ENCODE results near the gene MS4A14. TPM values are rescaled to one million over a fixed set of nuclear protein-coding genes. Genes with fewer than 3 reads are reported as not detected.

The MS4A14 gene
- total RNA-seq, 1 donor: not detected

DNA sequence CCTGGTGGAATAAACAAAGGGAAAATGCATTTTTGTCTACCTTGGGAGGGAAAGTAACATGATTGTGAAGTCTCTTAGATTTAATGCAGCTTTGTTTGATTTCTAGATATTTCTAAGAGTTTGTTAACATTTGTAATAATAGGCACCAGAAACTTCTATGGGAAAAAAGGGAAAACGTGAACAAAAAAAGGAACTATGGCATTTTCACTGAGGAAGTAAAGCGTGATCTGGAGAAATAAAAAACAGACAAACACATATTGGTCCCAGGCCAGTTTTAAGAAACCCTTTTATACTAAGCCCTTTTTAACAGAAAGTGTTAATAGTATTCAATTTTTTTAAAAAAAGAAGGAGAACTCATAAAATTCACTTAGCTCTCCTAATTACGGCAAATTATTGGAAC is 24.9 kb upstream of the MS4A14 start:
- Histone ChIP-seq H3K4me3 (ENCODE audit: insufficient read depth, low read length) (no peak overlapping the region), H3K4me2 (ENCODE audit: insufficient read depth, low read length) (no peak overlapping the region), H3K79me2 (ENCODE audit: insufficient read depth, low read length) (no peaks in the 10 kb centered on the region), H3K27ac (ENCODE audit: low read depth, low read length) (no peak overlapping the region), H3K4me1 (ENCODE audit: insufficient read depth, low read length) (no peaks in the 10 kb centered on the region), H3K27me3 (ENCODE audit: insufficient read depth, low read length) (no peaks in the 10 kb centered on the region), H4K20me1 (ENCODE audit: insufficient read depth, low read length) (no peaks in the 10 kb centered on the region), H3K9me3 (ENCODE audit: low read depth, low read length) (no peaks in the 10 kb centered on the region), H3K36me3 (ENCODE audit: insufficient read depth, low read length) (no peaks in the 10 kb centered on the region), H2AFZ (ENCODE audit: low read length) (no peak overlapping the region)
- DNase-seq (ENCODE audit: insufficient read length, low spot score, missing footprints): no peak
- TF ChIP-seq CTCF (IDR thresholded peaks at IDR 0.05; ENCODE audit: extremely low read depth, low read depth, low read length): no peak

- Histone ChIP-seq H3K9me3 (ENCODE audit: low read depth, low read length) (no peaks in the 10 kb centered on the region), H4K20me1 (ENCODE audit: insufficient read depth, low read length) (no peaks in the 10 kb centered on the region), H3K27me3 (ENCODE audit: insufficient read depth, low read length) (no peaks in the 10 kb centered on the region), H3K36me3 (ENCODE audit: insufficient read depth, low read length) (no peaks in the 10 kb centered on the region), H3K4me1 (ENCODE audit: insufficient read depth, low read length) (no peaks in the 10 kb centered on the region), H3K27ac (ENCODE audit: low read depth, low read length) (no peak overlapping the region), H2AFZ (ENCODE audit: low read length) (no peak overlapping the region), H3K4me3 (ENCODE audit: insufficient read depth, low read length) (no peak overlapping the region), H3K79me2 (ENCODE audit: insufficient read depth, low read length) (no peaks in the 10 kb centered on the region), H3K4me2 (ENCODE audit: insufficient read depth, low read length) (no peak overlapping the region)
- TF ChIP-seq CTCF (IDR thresholded peaks at IDR 0.05; ENCODE audit: extremely low read depth, low read depth, low read length): no peak
- peak; percentile 11 for DNase-seq (ENCODE audit: insufficient read length, low spot score, missing footprints)
These were observed 24.4 kb upstream of the MS4A14 start for GRCh38 chr11:60371854-60372253.

DNA sequence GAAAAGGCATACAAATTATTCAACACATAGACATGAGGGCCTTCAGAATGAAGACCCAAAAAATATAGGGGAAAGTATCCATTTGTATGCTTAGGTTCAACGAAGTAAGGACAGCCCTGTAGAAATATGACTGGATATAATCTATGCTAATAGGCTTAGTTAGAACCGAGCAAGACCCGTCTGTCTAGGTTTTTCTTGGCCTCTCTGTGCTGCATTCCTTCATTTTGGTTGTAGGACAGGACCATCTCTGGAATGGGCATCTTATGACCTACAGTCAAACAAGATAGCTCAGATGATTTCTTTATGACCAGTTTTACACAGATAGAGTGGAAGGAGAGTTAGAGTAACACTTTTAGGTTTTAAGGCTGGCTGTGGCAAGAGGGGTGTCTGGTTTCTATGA is 23.5 kb upstream of the MS4A14 start:
- no peak for DNase-seq (ENCODE audit: insufficient read length, low spot score, missing footprints)
- no peaks in the 10 kb centered on the region for H3K79me2 ChIP-seq (ENCODE audit: insufficient read depth, low read length)
- no peak for TF ChIP-seq CTCF (IDR thresholded peaks at IDR 0.05; ENCODE audit: extremely low read depth, low read depth, low read length)
- no peak overlapping the region for H2AFZ ChIP-seq (ENCODE audit: low read length)
- no peak overlapping the region for H3K4me2 ChIP-seq (ENCODE audit: insufficient read depth, low read length)
- no peaks in the 10 kb centered on the region for H3K27me3 ChIP-seq (ENCODE audit: insufficient read depth, low read length)
- H3K27ac ChIP-seq (ENCODE audit: low read depth, low read length): no peak overlapping the region
- no peaks in the 10 kb centered on the region for H3K36me3 ChIP-seq (ENCODE audit: insufficient read depth, low read length)
- no peak overlapping the region for H3K4me3 ChIP-seq (ENCODE audit: insufficient read depth, low read length)
- no peaks in the 10 kb centered on the region for H3K4me1 ChIP-seq (ENCODE audit: insufficient read depth, low read length)
- H3K9me3 ChIP-seq (ENCODE audit: low read depth, low read length): no peaks in the 10 kb centered on the region
- H4K20me1 ChIP-seq (ENCODE audit: insufficient read depth, low read length): no peaks in the 10 kb centered on the region

GRCh38 chr11:60375316-60375715 is 20.9 kb upstream of the MS4A14 start:
- no peaks in the 10 kb centered on the region for H3K79me2 ChIP-seq (ENCODE audit: insufficient read depth, low read length)
- no peaks in the 10 kb centered on the region for H3K9me3 ChIP-seq (ENCODE audit: low read depth, low read length)
- DNase-seq (ENCODE audit: insufficient read length, low spot score, missing footprints): no peak
- TF ChIP-seq CTCF (IDR thresholded peaks at IDR 0.05; ENCODE audit: extremely low read depth, low read depth, low read length): no peak
- H3K4me2 ChIP-seq (ENCODE audit: insufficient read depth, low read length): no peak overlapping the region
- no peak overlapping the region for H2AFZ ChIP-seq (ENCODE audit: low read length)
- H3K36me3 ChIP-seq (ENCODE audit: insufficient read depth, low read length): no peaks in the 10 kb centered on the region
- no peaks in the 10 kb centered on the region for H4K20me1 ChIP-seq (ENCODE audit: insufficient read depth, low read length)
- H3K27ac ChIP-seq (ENCODE audit: low read depth, low read length): no peak overlapping the region
- no peaks in the 10 kb centered on the region for H3K27me3 ChIP-seq (ENCODE audit: insufficient read depth, low read length)
- H3K4me3 ChIP-seq (ENCODE audit: insufficient read depth, low read length): no peak overlapping the region
- H3K4me1 ChIP-seq (ENCODE audit: insufficient read depth, low read length): no peaks in the 10 kb centered on the region

All from osteoblast (primary cell).